RWPE1 (cell line): ENCODE data around the gene PITPNC1.
"Not testable (repeated sequence)": the region's sequence is repeated elsewhere in the genome, so short reads cannot be mapped to it uniquely, and the experiment has no call there.

Source experiments
- CTCF ChIA-PET: fragments of 350-600 bp; sonication (Branson Sonifier 250); formaldehyde crosslinking; extraction: SDS; loops from one replicate; lab custom pipeline; 2021; lab: Yijun Ruan, JAX
- POLR2A ChIA-PET: fragments of 400-600 bp; formaldehyde crosslinking; extraction: SDS; loops from one replicate; lab custom pipeline; 2020; ENCODE audit warnings: antibody characterized with exemption; ENCODE audit not compliant: low non-redundant PET; lab: Yijun Ruan, JAX
- DNase-seq: peaks from one replicate; pipeline ENCODE4 v3.0.0; 2012; ENCODE audit warnings: low spot score
- H3K27ac ChIP-seq: fragments of 450-650 bp; 2 replicates; pipeline ENCODE4 v1.5.1; 2017
- TF ChIP-seq, protein P1 (sequence below): fragments of 450-650 bp; conservative IDR thresholded peaks from 2 replicates; pipeline ENCODE4 v1.5.1; 2017; ENCODE audit warnings: low read depth, mild to moderate bottlenecking

PITPNC1 gene

GRCh38 chr17:67700037-67700724 is 323.1 kb downstream of the PITPNC1 start:
- TF ChIP-seq, protein P1, sequence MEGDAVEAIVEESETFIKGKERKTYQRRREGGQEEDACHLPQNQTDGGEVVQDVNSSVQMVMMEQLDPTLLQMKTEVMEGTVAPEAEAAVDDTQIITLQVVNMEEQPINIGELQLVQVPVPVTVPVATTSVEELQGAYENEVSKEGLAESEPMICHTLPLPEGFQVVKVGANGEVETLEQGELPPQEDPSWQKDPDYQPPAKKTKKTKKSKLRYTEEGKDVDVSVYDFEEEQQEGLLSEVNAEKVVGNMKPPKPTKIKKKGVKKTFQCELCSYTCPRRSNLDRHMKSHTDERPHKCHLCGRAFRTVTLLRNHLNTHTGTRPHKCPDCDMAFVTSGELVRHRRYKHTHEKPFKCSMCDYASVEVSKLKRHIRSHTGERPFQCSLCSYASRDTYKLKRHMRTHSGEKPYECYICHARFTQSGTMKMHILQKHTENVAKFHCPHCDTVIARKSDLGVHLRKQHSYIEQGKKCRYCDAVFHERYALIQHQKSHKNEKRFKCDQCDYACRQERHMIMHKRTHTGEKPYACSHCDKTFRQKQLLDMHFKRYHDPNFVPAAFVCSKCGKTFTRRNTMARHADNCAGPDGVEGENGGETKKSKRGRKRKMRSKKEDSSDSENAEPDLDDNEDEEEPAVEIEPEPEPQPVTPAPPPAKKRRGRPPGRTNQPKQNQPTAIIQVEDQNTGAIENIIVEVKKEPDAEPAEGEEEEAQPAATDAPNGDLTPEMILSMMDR, result no peak
- CTCF ChIA-PET, result interaction anchor here (0.6 to 0.8 kb wide), 3 partner anchors 9 to 864 kb away, joined by 3 to 4 read pairs (median 4); no protein-coding TSS in a partner anchor
- no peak for DNase-seq
- POLR2A ChIA-PET, result interaction anchor here (0.6 kb wide), 1 partner anchor 100 kb away, joined by 3 read pairs; no protein-coding TSS in a partner anchor
- H3K27ac ChIP-seq, result no peak overlapping the region

- ChIA-PET CTCF (interaction anchor here (0.8 kb wide), 1 partner anchor 9 kb away, joined by 4 read pairs; no protein-coding TSS in a partner anchor), POLR2A (no interaction called here)
- no peak for DNase-seq
- no peak overlapping the region for H3K27ac ChIP-seq
- TF ChIP-seq, protein P1, result no peak
Measured at GRCh38 chr17:67700725-67701119, 323.6 kb downstream of the PITPNC1 start.

DNA sequence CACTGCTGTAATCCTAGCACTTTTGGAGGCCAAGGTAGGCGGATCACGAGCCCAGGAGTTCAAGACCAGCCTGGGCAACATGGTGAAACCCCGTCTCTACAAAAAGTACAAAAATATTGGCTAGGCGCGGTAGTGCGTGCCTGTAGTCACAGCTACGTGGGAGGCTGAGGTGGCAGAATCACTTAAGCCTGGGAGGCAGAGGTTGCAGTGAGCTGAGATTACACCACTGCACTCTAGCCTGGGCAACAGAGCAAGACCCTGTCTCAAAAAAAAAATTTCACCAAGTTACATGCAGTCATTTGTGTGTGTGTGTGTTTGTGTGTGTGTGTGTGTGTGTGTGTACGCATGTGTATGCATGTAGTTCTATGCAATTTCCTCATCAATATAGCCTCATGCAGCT is 325.8 kb downstream of the PITPNC1 start:
- H3K27ac ChIP-seq, POLR2A ChIA-PET, DNase-seq, CTCF ChIA-PET: not testable (repeated sequence)

DNA sequence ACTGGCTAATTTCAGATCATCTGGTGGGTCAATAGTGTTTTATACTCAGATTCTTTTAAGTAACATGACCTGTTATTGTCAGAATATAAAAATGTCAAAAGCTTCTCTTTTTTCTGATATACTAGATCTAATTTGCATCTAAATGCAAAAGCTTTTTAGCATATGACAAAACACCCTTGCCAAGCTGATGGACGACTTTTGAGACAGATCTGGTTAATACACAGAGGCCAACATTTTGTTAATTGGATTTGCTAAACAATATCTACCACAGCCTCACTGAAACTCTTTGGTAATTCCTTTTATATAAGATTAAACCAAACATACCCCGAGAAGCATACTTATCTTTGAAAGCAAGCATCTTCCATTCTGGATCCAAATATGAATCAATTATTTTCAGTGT is 330.4 kb downstream of the PITPNC1 start:
- CTCF ChIA-PET, result no interaction called here
- POLR2A ChIA-PET, result no interaction called here
- TF ChIP-seq, protein P1, result no peak
- DNase-seq, result no peak
- no peak overlapping the region for H3K27ac ChIP-seq

DNA sequence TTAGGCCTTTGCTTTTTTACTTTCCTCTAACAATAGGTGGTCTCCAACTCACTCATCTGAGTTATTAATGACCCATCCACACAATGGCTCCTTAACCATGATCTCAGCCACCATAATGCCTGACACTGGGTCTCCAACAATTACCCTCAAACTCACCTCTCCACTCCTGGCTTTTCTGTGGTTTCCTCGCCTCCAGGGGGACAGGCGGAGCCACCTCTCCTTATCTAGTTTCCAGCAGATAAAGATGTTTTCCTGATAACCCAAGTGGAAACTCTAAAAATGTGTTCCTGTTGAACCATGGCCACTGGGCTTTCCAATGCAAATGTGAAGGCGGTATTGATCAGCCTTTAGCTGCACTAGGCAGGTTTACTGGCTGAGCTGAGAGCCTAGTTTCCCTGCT is 331.3 kb downstream of the PITPNC1 start:
- H3K27ac ChIP-seq, result no peak overlapping the region
- POLR2A ChIA-PET, result interaction anchor here (0.6 kb wide), 1 partner anchor 10 kb away, joined by 3 read pairs; no protein-coding TSS in a partner anchor
- TF ChIP-seq, protein P1, result no peak
- DNase-seq, result no peak
- CTCF ChIA-PET, result no interaction called here

DNA sequence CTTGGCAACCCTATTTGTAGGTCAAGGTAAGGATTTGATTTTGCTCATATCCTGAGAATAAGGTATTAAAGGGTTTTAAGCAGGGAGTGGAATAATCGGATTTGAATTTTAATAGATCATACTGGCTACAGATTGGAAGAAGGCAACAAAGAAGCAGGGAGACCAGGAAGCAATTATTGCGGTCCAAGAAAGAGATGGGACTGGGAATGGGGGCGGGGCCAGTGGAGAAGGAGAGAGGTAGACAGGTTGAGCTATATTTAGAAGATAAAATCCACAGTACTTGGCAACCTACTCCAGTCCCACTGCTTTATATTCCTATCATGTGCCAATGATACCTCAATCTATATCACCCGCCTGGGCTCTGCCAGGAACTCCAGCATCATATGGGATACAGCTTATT is 334.8 kb downstream of the PITPNC1 start:
- CTCF ChIA-PET, result interaction anchor here (0.6 kb wide), 1 partner anchor 1725 kb away, joined by 4 read pairs; no protein-coding TSS in a partner anchor
- POLR2A ChIA-PET, result no interaction called here
- H3K27ac ChIP-seq, result no peak overlapping the region

More for the DNA sequence above, 334.8 kb downstream of the PITPNC1 start:
- TF ChIP-seq, protein P1, result no peak
- no peak for DNase-seq
